GM18519 (cell line): ENCODE measurements around the gene MAGI2.

ENCODE experiments used
- ATAC-seq: cut with Tn5 transposase; IDR thresholded peaks from one replicate; pipeline ENCODE4 v1.9.1; 2021; ENCODE audit warnings: mild to moderate bottlenecking, moderate library complexity; ENCODE audit not compliant: unreplicated experiment, low FRiP score

MAGI2 gene

GRCh38 chr7:78099715-78100394 is 1353.6 kb downstream of the MAGI2 start:
- no peak for ATAC-seq

- no peak for ATAC-seq
Observed at GRCh38 chr7:78095549-78095948, 1357.9 kb downstream of the MAGI2 start.

GRCh38 chr7:78092331-78092730 is 1361.1 kb downstream of the MAGI2 start:
- ATAC-seq: no peak

GRCh38 chr7:78090616-78091015 is 1362.9 kb downstream of the MAGI2 start:
- ATAC-seq: no peak

GRCh38 chr7:78083476-78084120 is 1369.9 kb downstream of the MAGI2 start:
- no peak for ATAC-seq

- no peak for ATAC-seq
Observed at GRCh38 chr7:78082556-78082955, 1370.9 kb downstream of the MAGI2 start.

GRCh38 chr7:78081888-78082287 is 1371.6 kb downstream of the MAGI2 start:
- ATAC-seq: no peak

GRCh38 chr7:78081344-78081743 is 1372.1 kb downstream of the MAGI2 start:
- ATAC-seq: no peak

- no peak for ATAC-seq
Observed at GRCh38 chr7:78080811-78081210, 1372.7 kb downstream of the MAGI2 start.

- no peak for ATAC-seq
Observed at GRCh38 chr7:78080241-78080640, 1373.2 kb downstream of the MAGI2 start.

- ATAC-seq: no peak
Observed at GRCh38 chr7:78074713-78075112, 1378.8 kb downstream of the MAGI2 start.

GRCh38 chr7:78073609-78074382 is 1379.7 kb downstream of the MAGI2 start:
- no peak for ATAC-seq

GRCh38 chr7:78072201-78072590 is 1381.3 kb downstream of the MAGI2 start:
- no peak for ATAC-seq

GRCh38 chr7:78071491-78072200 is 1381.8 kb downstream of the MAGI2 start:
- no peak for ATAC-seq

- ATAC-seq: no peak
Observed at GRCh38 chr7:78066599-78066998, 1386.9 kb downstream of the MAGI2 start.

GRCh38 chr7:78063758-78064157 is 1389.7 kb downstream of the MAGI2 start:
- no peak for ATAC-seq

- ATAC-seq: no peak
Observed at GRCh38 chr7:78062214-78062613, 1391.3 kb downstream of the MAGI2 start.

- no peak for ATAC-seq
Observed at GRCh38 chr7:78057571-78057970, 1395.9 kb downstream of the MAGI2 start.

- ATAC-seq: no peak
Observed at GRCh38 chr7:78055599-78055998, 1397.9 kb downstream of the MAGI2 start.

GRCh38 chr7:78055001-78055573 is 1398.4 kb downstream of the MAGI2 start:
- ATAC-seq: no peak

- ATAC-seq: no peak
Observed at GRCh38 chr7:78052112-78052511, 1401.4 kb downstream of the MAGI2 start.
